Keratinocyte (primary cell): ENCODE measurements around the gene PLCH2. TPM values are rescaled to one million over a fixed set of nuclear protein-coding genes. Genes with fewer than 3 reads are reported as not detected.

ENCODE experiments used
- DNase-seq: peaks from one replicate; pipeline ENCODE4 v3.0.0-alpha.2; 2011; ENCODE audit warnings: low read depth, missing footprints, low spot score
- FAIRE-seq: peaks from 2 replicates; lab custom pipeline; 2011; peaks lifted over from hg19 to GRCh38; lab: Jason Lieb, UNC
- H2AFZ ChIP-seq: 2 replicates; pipeline ENCODE4 v1.6.0; 2012; ENCODE audit warnings: low read length, control low read depth, inconsistent platforms; ENCODE audit not compliant: control insufficient read depth
- H3K27ac ChIP-seq: 2 replicates; pipeline ENCODE4 v1.5.1; 2011; ENCODE audit warnings: low read length; ENCODE audit not compliant: control insufficient read depth, insufficient read depth
- H3K27me3 ChIP-seq: 3 replicates; pipeline ENCODE4 v1.6.0; 2011; ENCODE audit warnings: low read length; ENCODE audit not compliant: control insufficient read depth, insufficient read depth; ENCODE audit errors: extremely low read depth
- H3K36me3 ChIP-seq, 2 experiments: 2 replicates in 1 of 2; 3 replicates in 1 of 2; pipeline ENCODE4 v1.5.1; 2011; ENCODE audit warnings: low read length in 2 of 2, mild to moderate bottlenecking in 1 of 2; ENCODE audit not compliant: control insufficient read depth in 2 of 2, insufficient read depth in 2 of 2; ENCODE audit errors: extremely low read depth in 1 of 2
- H3K4me1 ChIP-seq: 3 replicates; pipeline ENCODE4 v1.5.1; 2011; ENCODE audit warnings: low read length; ENCODE audit not compliant: control insufficient read depth, insufficient read depth; ENCODE audit errors: extremely low read depth
- H3K4me2 ChIP-seq: 3 replicates; pipeline ENCODE4 v1.6.0; 2011; ENCODE audit warnings: low read depth, low read length; ENCODE audit not compliant: control insufficient read depth, insufficient read depth; ENCODE audit errors: extremely low read depth
- H3K4me3 ChIP-seq, 3 experiments: fragments of 200-600 bp in 1 of 3; sonication (generic) in 1 of 3; 2 replicates in 2 of 3; 3 replicates in 1 of 3; pipeline ENCODE4 v1.5.1; 2011 to 2016; ENCODE audit warnings: low read length in 3 of 3, mild to moderate bottlenecking in 3 of 3, control low read depth in 2 of 3, inconsistent platforms in 1 of 3, low read depth in 1 of 3, mixed read lengths in 1 of 3, mixed run types in 1 of 3, moderate library complexity in 1 of 3; ENCODE audit not compliant: control insufficient read depth in 2 of 3, insufficient read depth in 2 of 3; ENCODE audit errors: extremely low read depth in 1 of 3
- H3K79me2 ChIP-seq: 2 replicates; pipeline ENCODE4 v1.6.0; 2012; ENCODE audit warnings: low read length; ENCODE audit not compliant: control insufficient read depth, insufficient read depth
- H3K9ac ChIP-seq: 3 replicates; pipeline ENCODE4 v1.6.0; 2011; ENCODE audit warnings: low read length; ENCODE audit not compliant: control insufficient read depth, insufficient read depth; ENCODE audit errors: extremely low read depth
- H3K9me1 ChIP-seq: 3 replicates; pipeline ENCODE4 v1.6.0; 2011; ENCODE audit warnings: low read length; ENCODE audit not compliant: control insufficient read depth, insufficient read depth; ENCODE audit errors: extremely low read depth
- H3K9me3 ChIP-seq: 2 replicates; pipeline ENCODE4 v1.5.1; 2012; ENCODE audit warnings: low read depth, low read length; ENCODE audit not compliant: control insufficient read depth
- H4K20me1 ChIP-seq: 3 replicates; pipeline ENCODE4 v1.6.0; 2011; ENCODE audit warnings: low read length; ENCODE audit not compliant: control insufficient read depth, insufficient read depth; ENCODE audit errors: extremely low read depth
- EZH2 ChIP-seq: IDR thresholded peaks from one replicate; pipeline ENCODE4 v1.6.1; 2012; ENCODE audit warnings: inconsistent platforms, mild to moderate bottlenecking, low read length, moderate library complexity
- dilution Hi-C: fragments of 300-500 bp; cut with MboI; formaldehyde crosslinking; loops from one replicate; pipeline ENCODE4 v1.7.0; 2020; ENCODE audit warnings: low sequenced_read_pairs; ENCODE audit not compliant: extremely low pct_ligation_motif_present
- polyA plus RNA-seq, 5 experiments: library from polyadenylated mRNA; depleted of rRNA in 3 of 5; stranded (reverse) in 3 of 5; stranded (forward) in 1 of 5; unstranded in 1 of 5; fragments of >200 nt; gene quantifications; 1 replicate in 1 of 5; 2 replicates in 3 of 5; 3 replicates in 1 of 5; pipeline versions ENCODE4 v1.2.1 to v1.2.3, GENCODE V29; 2011 to 2012; ENCODE audit warnings: missing spikeins in 2 of 5, low read depth in 1 of 5, low replicate concordance in 1 of 5
- TF ChIP-seq, protein P1 (sequence below), 3 experiments: IDR thresholded peaks in 1 of 3; conservative IDR thresholded peaks in 1 of 3; optimal IDR thresholded peaks in 1 of 3; 2 replicates in 2 of 3; 3 replicates in 1 of 3; pipeline versions ENCODE3 to v1.5.1; 2011; ENCODE audit warnings: low read length in 3 of 3, mild to moderate bottlenecking in 3 of 3, moderate library complexity in 2 of 3, control low read depth in 1 of 3, inconsistent platforms in 1 of 3; ENCODE audit not compliant: insufficient read depth in 2 of 3; ENCODE audit errors: extremely low read depth in 1 of 3

PLCH2 gene
- polyA plus RNA-seq, 1 donor (not counting 4 experiments of a cell fraction or from before 2014, with no cell fraction given), result 57.4 TPM

DNA sequence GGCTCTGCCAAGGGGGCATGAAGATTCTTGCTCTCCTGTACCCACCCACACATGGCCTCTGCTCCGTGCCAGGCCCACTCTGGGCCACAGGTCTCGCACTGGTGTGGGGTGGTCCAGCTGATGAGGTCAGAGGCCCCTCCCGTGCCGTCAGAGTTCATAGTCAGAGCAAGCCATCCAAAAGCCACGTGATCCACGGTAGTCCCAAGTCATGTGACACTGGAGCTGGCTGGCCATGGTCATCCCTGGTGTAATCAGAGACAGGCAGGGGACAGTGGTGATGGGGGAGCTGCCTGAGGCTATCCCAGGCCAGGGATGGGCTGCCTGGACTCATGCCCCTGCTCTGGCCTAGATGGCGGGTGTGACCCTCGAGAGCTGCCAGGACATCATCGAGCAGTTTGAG, 10.5 kb downstream of the PLCH2 start:
- TF ChIP-seq EZH2, result no peak
- TF ChIP-seq, protein P1, sequence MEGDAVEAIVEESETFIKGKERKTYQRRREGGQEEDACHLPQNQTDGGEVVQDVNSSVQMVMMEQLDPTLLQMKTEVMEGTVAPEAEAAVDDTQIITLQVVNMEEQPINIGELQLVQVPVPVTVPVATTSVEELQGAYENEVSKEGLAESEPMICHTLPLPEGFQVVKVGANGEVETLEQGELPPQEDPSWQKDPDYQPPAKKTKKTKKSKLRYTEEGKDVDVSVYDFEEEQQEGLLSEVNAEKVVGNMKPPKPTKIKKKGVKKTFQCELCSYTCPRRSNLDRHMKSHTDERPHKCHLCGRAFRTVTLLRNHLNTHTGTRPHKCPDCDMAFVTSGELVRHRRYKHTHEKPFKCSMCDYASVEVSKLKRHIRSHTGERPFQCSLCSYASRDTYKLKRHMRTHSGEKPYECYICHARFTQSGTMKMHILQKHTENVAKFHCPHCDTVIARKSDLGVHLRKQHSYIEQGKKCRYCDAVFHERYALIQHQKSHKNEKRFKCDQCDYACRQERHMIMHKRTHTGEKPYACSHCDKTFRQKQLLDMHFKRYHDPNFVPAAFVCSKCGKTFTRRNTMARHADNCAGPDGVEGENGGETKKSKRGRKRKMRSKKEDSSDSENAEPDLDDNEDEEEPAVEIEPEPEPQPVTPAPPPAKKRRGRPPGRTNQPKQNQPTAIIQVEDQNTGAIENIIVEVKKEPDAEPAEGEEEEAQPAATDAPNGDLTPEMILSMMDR (optimal IDR thresholded peaks at IDR 0.05 in 1 of 3, IDR thresholded peaks at IDR 0.05 in 1 of 3, conservative IDR thresholded peaks at IDR 0.05 in 1 of 3; ENCODE audit: extremely low read depth in 1 of 3, insufficient read depth in 2 of 3, low read length in 3 of 3), result no peak
- peaks cover 21% of the 10 kb centered on the region for H4K20me1 ChIP-seq
- H3K4me3 ChIP-seq, result no peak overlapping the region
- dilution Hi-C loops, result no loop called here
- H3K27me3 ChIP-seq, result no peaks in the 10 kb centered on the region
- DNase-seq (no peak), FAIRE-seq (no peak)
- no peak overlapping the region for H2AFZ ChIP-seq
- peaks cover 11% of the 10 kb centered on the region for H3K79me2 ChIP-seq
- no peak overlapping the region for H3K9ac ChIP-seq
- peaks cover 5% of the 10 kb centered on the region for H3K4me1 ChIP-seq
- peaks cover 53 to 56% of the 10 kb centered on the region in 2 experiments for H3K36me3 ChIP-seq
- H3K27ac ChIP-seq, result no peak overlapping the region
- H3K9me3 ChIP-seq, result no peaks in the 10 kb centered on the region
- no peak overlapping the region for H3K4me2 ChIP-seq
- no peaks in the 10 kb centered on the region for H3K9me1 ChIP-seq

DNA sequence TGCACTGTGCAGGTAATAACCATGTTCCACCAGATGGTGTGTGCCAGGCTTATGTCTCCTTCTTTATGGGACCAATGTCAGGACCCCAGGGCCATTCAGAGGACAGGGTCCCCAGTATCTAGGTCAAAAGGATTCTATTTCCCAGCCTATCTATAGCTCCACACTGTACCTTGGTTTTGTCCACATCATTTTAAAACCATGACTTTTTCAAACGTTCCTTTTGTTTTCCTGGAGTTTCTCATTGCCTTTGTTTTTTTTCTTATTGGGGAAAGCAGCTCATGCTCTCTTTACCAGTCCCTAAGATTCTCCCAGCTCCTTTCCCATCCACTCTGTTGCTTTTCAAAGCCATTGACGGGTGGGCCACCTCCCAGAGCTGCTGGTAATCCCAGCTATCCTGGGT, 12.6 kb downstream of the PLCH2 start:
- Histone ChIP-seq H3K27ac (no peak overlapping the region), H3K4me1 (peaks cover 4% of the 10 kb centered on the region), H3K79me2 (peaks cover 2% of the 10 kb centered on the region), H3K4me3 (no peak overlapping the region), H4K20me1 (peaks cover 10% of the 10 kb centered on the region), H3K27me3 (no peaks in the 10 kb centered on the region), H3K4me2 (no peak overlapping the region), H3K9me1 (no peaks in the 10 kb centered on the region), H3K9me3 (no peaks in the 10 kb centered on the region), H3K9ac (no peak overlapping the region), H3K36me3 (peaks cover 50 to 52% of the 10 kb centered on the region in 2 experiments), H2AFZ (no peak overlapping the region)
- FAIRE-seq (no peak), DNase-seq (no peak)
- TF ChIP-seq, protein P1 (optimal IDR thresholded peaks at IDR 0.05 in 1 of 3, IDR thresholded peaks at IDR 0.05 in 1 of 3, conservative IDR thresholded peaks at IDR 0.05 in 1 of 3; ENCODE audit: extremely low read depth in 1 of 3, insufficient read depth in 2 of 3, low read length in 3 of 3), result no peak
- TF ChIP-seq EZH2, result no peak
- dilution Hi-C loops, result no loop called here
